Measurements from ENCODE around the gene IL36G. TPM values are rescaled to one million over a fixed set of nuclear protein-coding genes. Genes with fewer than 3 reads are reported as not detected.

IL36G gene
- total and polyA plus RNA-seq, 5 donors, result not detected

GRCh38 chr2:113005030-113005509, 27.3 kb downstream of the IL36G start, which contains the start of gene IL36A:
Gene IL36A (plus strand): TSS chr2:113005459. CDS start chr2:113005872, 413 bp downstream.
- no peaks in the 10 kb centered on the region for H3K27me3 ChIP-seq (ENCODE audit: control insufficient read depth, insufficient read depth)
- intact Hi-C loops (cut with DNase I), result no loop called here
- no peak within 1 kb of the TSS for H3K4me3 ChIP-seq (ENCODE audit: low read length)
- H3K9me3 ChIP-seq (ENCODE audit: control insufficient read depth, low read length), result no peaks in the 10 kb centered on the region
- no peak within 1 kb of the TSS for H3K27ac ChIP-seq (ENCODE audit: low read length)
- WGBS, result 86% methylated on average over 3 of the region's 3 CpGs
- H3K4me1 ChIP-seq (ENCODE audit: control insufficient read depth, insufficient read depth, low read length), result no peaks in the 10 kb centered on the region
- ATAC-seq, result no peak
- no peak for DNase-seq

DNA sequence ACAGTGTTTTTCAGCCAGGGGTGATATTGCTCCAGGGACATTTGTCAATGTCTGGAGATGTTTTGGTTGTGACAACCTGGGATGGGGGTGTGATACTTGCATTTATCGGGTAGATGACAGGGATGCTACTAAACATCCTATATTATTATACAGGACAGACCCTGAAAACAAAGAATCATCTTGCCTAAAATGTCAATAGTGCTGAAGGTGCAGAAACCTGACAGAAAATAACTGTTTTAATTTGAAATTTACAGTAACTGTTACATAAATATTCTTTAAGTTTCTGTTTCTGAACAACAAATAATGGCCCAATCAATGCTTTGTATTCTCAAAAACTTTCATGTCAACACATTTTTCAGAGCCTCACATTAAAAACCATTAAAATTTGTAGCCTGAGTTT, 29.4 kb downstream of the IL36G start:
- Histone ChIP-seq H3K27ac (ENCODE audit: low read length) (no peak overlapping the region), H3K4me3 (ENCODE audit: low read length) (no peak overlapping the region), H3K9me3 (ENCODE audit: control insufficient read depth, low read length) (no peaks in the 10 kb centered on the region), H3K27me3 (ENCODE audit: control insufficient read depth, insufficient read depth) (no peaks in the 10 kb centered on the region), H3K4me1 (ENCODE audit: control insufficient read depth, insufficient read depth, low read length) (no peaks in the 10 kb centered on the region)
- intact Hi-C loops (cut with DNase I), result no loop called here
- 81% methylated on average over 1 of the region's 1 CpG for WGBS
- ATAC-seq, result no peak
- no peak for DNase-seq

GRCh38 chr2:113009622-113010021, 31.8 kb downstream of the IL36G start:
- no peak for DNase-seq

GRCh38 chr2:113010088-113010487, 32.3 kb downstream of the IL36G start:
- intact Hi-C loops (cut with DNase I), result no loop called here
- ATAC-seq, result no peak
- 41% methylated on average over 2 of the region's 2 CpGs for WGBS
- Histone ChIP-seq H3K4me1 (ENCODE audit: control insufficient read depth, insufficient read depth, low read length) (no peaks in the 10 kb centered on the region), H3K4me3 (ENCODE audit: low read length) (no peak overlapping the region), H3K9me3 (ENCODE audit: control insufficient read depth, low read length) (no peaks in the 10 kb centered on the region), H3K27me3 (ENCODE audit: control insufficient read depth, insufficient read depth) (no peaks in the 10 kb centered on the region), H3K27ac (ENCODE audit: low read length) (no peak overlapping the region)
- DNase-seq, result no peak

More at GRCh38 chr2:113009622-113010021, 31.8 kb downstream of the IL36G start:
- Histone ChIP-seq H3K27ac (ENCODE audit: low read length) (no peak overlapping the region), H3K9me3 (ENCODE audit: control insufficient read depth, low read length) (no peaks in the 10 kb centered on the region), H3K4me1 (ENCODE audit: control insufficient read depth, insufficient read depth, low read length) (no peaks in the 10 kb centered on the region), H3K4me3 (ENCODE audit: low read length) (no peak overlapping the region), H3K27me3 (ENCODE audit: control insufficient read depth, insufficient read depth) (no peaks in the 10 kb centered on the region)
- WGBS, result 65% methylated on average over 1 of the region's 1 CpG
- ATAC-seq, result no peak
- intact Hi-C loops (cut with DNase I), result no loop called here

DNA sequence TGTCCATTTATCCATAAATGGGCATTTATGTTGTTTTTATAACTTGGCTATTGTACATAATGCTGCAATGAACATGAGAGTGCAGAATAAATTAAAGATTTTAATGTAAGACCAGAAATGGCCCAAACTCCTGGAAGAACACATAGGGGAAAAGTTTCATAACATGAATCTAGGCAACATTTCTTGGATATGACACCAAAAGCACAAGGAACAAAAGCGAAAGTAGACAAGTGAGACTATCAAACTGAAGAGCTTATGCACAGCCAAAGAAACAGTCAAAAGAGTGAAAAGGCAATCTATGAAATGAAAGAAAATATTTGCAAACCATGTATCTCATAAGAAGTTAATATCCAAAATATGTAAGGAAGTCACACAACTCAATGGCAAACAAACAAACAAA, 33.3 kb downstream of the IL36G start:
- Histone ChIP-seq H3K27me3 (ENCODE audit: control insufficient read depth, insufficient read depth) (no peaks in the 10 kb centered on the region), H3K4me3 (ENCODE audit: low read length) (no peak overlapping the region), H3K27ac (ENCODE audit: low read length) (no peak overlapping the region), H3K9me3 (ENCODE audit: control insufficient read depth, low read length) (no peaks in the 10 kb centered on the region), H3K4me1 (ENCODE audit: control insufficient read depth, insufficient read depth, low read length) (no peaks in the 10 kb centered on the region)
- 97% methylated on average over 1 of the region's 1 CpG for WGBS
- no peak for DNase-seq
- ATAC-seq, result no peak
- intact Hi-C loops (cut with DNase I), result no loop called here

DNA sequence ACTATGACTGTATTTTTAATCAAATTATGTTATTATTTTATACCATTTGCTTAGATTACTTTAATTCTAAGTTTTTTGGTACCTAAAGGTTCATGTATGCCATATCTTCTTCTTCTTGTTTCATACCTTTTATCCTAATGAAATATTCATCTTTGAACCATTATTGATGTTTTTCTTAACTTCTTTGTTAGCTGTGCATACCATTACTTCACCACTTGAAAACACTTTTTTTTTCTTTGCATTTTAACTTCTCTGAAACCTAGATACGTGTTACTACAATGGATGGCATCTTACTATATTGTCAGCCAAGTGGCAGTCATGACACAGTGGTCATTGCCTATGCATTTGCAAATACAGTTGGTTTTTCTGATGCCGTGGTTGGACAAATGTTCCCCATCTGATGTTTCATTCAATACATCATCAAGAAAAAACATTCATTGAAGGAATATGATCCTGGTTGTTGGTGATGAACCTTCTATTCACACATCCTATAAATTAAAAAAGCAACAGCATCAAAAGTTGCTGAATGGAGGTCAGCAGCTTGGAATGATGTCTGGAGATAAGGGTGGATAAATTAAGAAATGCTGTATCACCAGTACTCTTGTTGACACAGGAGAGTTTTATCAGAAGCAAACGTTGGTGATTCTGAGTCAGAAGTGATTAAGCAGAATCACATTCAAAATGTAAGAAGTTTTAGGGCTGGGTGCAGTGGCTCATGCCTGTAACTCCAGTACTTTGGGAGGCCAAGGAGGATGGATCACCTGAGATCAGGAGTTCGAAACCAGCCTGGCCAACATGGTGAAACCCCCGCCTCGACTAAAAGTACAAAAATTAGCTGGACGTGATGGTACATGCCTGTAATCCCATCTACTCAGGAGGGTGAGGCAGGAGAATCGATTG, 34.9 kb downstream of the IL36G start:
- H3K27me3 ChIP-seq (ENCODE audit: control insufficient read depth, insufficient read depth), result no peaks in the 10 kb centered on the region
- H3K4me1 ChIP-seq (ENCODE audit: control insufficient read depth, insufficient read depth, low read length), result no peaks in the 10 kb centered on the region
- ATAC-seq, result no peak
- no peak for DNase-seq
- H3K9me3 ChIP-seq (ENCODE audit: control insufficient read depth, low read length), result no peaks in the 10 kb centered on the region
- no peak overlapping the region for H3K27ac ChIP-seq (ENCODE audit: low read length)
- intact Hi-C loops (cut with DNase I), result no loop called here
- no peak overlapping the region for H3K4me3 ChIP-seq (ENCODE audit: low read length)
- WGBS, result 73% methylated on average over 8 of the region's 8 CpGs

DNA sequence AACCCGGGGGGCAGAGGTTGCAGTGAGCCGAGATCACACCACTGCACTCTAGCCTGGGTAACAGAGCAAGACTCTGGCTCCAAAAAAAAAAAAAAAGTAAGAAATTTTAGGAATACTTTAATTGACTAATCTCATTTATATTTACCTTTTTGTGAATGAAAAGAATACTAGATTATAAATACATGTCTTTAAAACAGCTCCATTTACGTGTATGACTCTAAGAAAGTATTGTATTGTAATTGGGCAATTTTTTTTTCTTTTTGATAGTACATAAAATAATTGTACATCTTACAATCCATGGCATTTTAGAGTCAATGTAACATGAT, 35.5 kb downstream of the IL36G start:
- no peak overlapping the region for H3K4me3 ChIP-seq (ENCODE audit: low read length)
- 87% methylated on average over 3 of the region's 3 CpGs for WGBS
- H3K9me3 ChIP-seq (ENCODE audit: control insufficient read depth, low read length), result no peaks in the 10 kb centered on the region
- H3K4me1 ChIP-seq (ENCODE audit: control insufficient read depth, insufficient read depth, low read length), result no peaks in the 10 kb centered on the region
- DNase-seq (no peak), ATAC-seq (no peak)
- no peak overlapping the region for H3K27ac ChIP-seq (ENCODE audit: low read length)
- H3K27me3 ChIP-seq (ENCODE audit: control insufficient read depth, insufficient read depth), result no peaks in the 10 kb centered on the region
- intact Hi-C loops (cut with DNase I), result no loop called here

GRCh38 chr2:113014067-113014466, 36.3 kb downstream of the IL36G start:
- intact Hi-C loops (cut with DNase I), result no loop called here
- H3K27me3 ChIP-seq (ENCODE audit: control insufficient read depth, insufficient read depth), result no peaks in the 10 kb centered on the region

GRCh38 chr2:113015042-113015441, 37.2 kb downstream of the IL36G start:
- H3K4me1 ChIP-seq (ENCODE audit: control insufficient read depth, insufficient read depth, low read length), result no peaks in the 10 kb centered on the region
- no peaks in the 10 kb centered on the region for H3K9me3 ChIP-seq (ENCODE audit: control insufficient read depth, low read length)
- DNase-seq (no peak), ATAC-seq (no peak)
- H3K27me3 ChIP-seq (ENCODE audit: control insufficient read depth, insufficient read depth), result no peaks in the 10 kb centered on the region
- H3K27ac ChIP-seq (ENCODE audit: low read length), result no peak overlapping the region
- intact Hi-C loops (cut with DNase I), result no loop called here
- WGBS, result 71% methylated on average over 1 of the region's 1 CpG
- no peak overlapping the region for H3K4me3 ChIP-seq (ENCODE audit: low read length)

More at GRCh38 chr2:113014067-113014466, 36.3 kb downstream of the IL36G start:
- H3K4me3 ChIP-seq (ENCODE audit: low read length), result no peak overlapping the region
- 91% methylated on average over 2 of the region's 2 CpGs for WGBS
- no peak for ATAC-seq
- H3K27ac ChIP-seq (ENCODE audit: low read length), result no peak overlapping the region
- DNase-seq, result no peak
- no peaks in the 10 kb centered on the region for H3K4me1 ChIP-seq (ENCODE audit: control insufficient read depth, insufficient read depth, low read length)
- H3K9me3 ChIP-seq (ENCODE audit: control insufficient read depth, low read length), result no peaks in the 10 kb centered on the region

DNA sequence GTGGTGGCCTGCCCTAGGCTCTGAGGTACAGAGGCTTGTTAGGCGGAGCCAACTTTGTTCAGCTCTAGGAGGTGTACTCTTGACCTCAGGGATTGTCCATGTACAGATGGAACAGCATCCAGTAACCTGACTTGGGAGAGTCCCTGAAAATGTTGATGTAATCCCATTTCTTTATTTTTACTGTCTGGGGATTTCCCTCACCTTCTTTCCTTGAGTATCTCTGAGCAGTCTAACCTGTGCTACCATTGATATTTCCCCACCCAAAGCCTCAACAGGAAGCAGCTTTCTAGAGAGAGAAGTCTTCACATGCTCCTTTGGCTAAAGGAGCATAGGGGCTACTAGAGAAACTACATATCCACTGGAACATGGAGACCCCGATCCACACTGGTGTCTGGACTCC, 37.8 kb downstream of the IL36G start:
- ATAC-seq (no peak), DNase-seq (no peak)
- H3K27me3 ChIP-seq (ENCODE audit: control insufficient read depth, insufficient read depth), result no peaks in the 10 kb centered on the region
- intact Hi-C loops (cut with DNase I), result no loop called here
- 89% methylated on average over 2 of the region's 2 CpGs for WGBS
- H3K27ac ChIP-seq (ENCODE audit: low read length), result no peak overlapping the region
- no peak overlapping the region for H3K4me3 ChIP-seq (ENCODE audit: low read length)
- no peaks in the 10 kb centered on the region for H3K4me1 ChIP-seq (ENCODE audit: control insufficient read depth, insufficient read depth, low read length)
- H3K9me3 ChIP-seq (ENCODE audit: control insufficient read depth, low read length), result no peaks in the 10 kb centered on the region

DNA sequence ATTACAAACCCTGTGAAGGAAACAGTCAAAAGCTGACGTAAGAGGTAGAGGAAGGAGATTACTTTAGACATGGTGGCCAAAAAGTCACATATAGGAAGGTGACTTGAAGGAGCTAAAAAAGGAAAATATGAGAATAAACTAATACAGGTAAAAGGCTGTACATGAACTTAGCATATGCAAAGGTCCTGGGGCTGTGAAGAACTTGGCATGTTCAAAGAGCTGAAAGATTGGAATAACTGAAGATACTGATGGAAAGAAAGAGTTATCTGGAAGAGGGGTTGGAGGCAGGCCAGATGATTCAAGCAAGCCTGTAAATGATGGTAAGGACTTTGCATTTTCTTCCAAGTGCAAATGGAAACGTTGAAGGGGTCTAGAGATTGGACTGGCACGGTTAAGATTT, 40.7 kb downstream of the IL36G start:
- Histone ChIP-seq H3K9me3 (ENCODE audit: control insufficient read depth, low read length) (no peaks in the 10 kb centered on the region), H3K4me1 (ENCODE audit: control insufficient read depth, insufficient read depth, low read length) (no peaks in the 10 kb centered on the region), H3K27ac (ENCODE audit: low read length) (no peak overlapping the region), H3K27me3 (ENCODE audit: control insufficient read depth, insufficient read depth) (no peaks in the 10 kb centered on the region), H3K4me3 (ENCODE audit: low read length) (no peak overlapping the region)
- ATAC-seq (no peak), DNase-seq (no peak)
- WGBS, result 78% methylated on average over 3 of the region's 3 CpGs
- intact Hi-C loops (cut with DNase I), result no loop called here
